A673 (cell line): ENCODE measurements around the gene MAP6. TPM values are rescaled to one million over a fixed set of nuclear protein-coding genes. Genes with fewer than 3 reads are reported as not detected.

ENCODE experiments used
- BruUV-seq: library from RNA; stranded (reverse); fragments of 400-500 nt; replicated peaks from 2 replicates; lab custom pipeline; 2021; lab: Mats Ljungman, UMichigan
- CTCF ChIA-PET: fragments of 300-600 bp; sonication (Branson Sonifier 250); formaldehyde crosslinking; loops from one replicate; lab custom pipeline; 2022; ENCODE audit warnings: antibody characterized with exemption; lab: Charles Lee
- POLR2A ChIA-PET: fragments of 300-600 bp; sonication (Branson Sonifier 250); formaldehyde crosslinking; loops from one replicate; lab custom pipeline; 2022; ENCODE audit warnings: antibody characterized with exemption; ENCODE audit not compliant: low non-redundant PET; lab: Charles Lee
- DNase-seq: peaks from one replicate; pipeline ENCODE4 v3.0.0-alpha.2; 2015; ENCODE audit warnings: low spot score
- H3K27ac ChIP-seq: fragments of 200-600 bp; sonication (generic); 2 replicates; pipeline ENCODE4 v1.5.1; 2016; ENCODE audit warnings: mixed run types, low read depth, mild to moderate bottlenecking, mixed read lengths, antibody characterized with exemption, low read length; ENCODE audit not compliant: poor library complexity, severe bottlenecking
- H3K27me3 ChIP-seq: fragments of 200-600 bp; sonication (generic); replicated peaks from 2 replicates; pipeline ENCODE4 v1.6.1; 2017; ENCODE audit warnings: mixed run types, low read depth, mild to moderate bottlenecking, mixed read lengths, antibody characterized with exemption, low read length; ENCODE audit not compliant: insufficient read depth, poor library complexity
- H3K36me3 ChIP-seq: fragments of 200-600 bp; sonication (generic); 2 replicates; pipeline ENCODE4 v1.6.1; 2016; ENCODE audit warnings: mixed run types, mild to moderate bottlenecking, mixed read lengths, antibody characterized with exemption, low read length; ENCODE audit not compliant: insufficient read depth, poor library complexity, severe bottlenecking
- H3K4me1 ChIP-seq: fragments of 200-600 bp; sonication (generic); 2 replicates; pipeline ENCODE4 v1.6.1; 2017; ENCODE audit warnings: mixed run types, mild to moderate bottlenecking, mixed read lengths, antibody characterized with exemption, low read length; ENCODE audit not compliant: insufficient read depth, poor library complexity, severe bottlenecking
- H3K4me3 ChIP-seq: fragments of 200-600 bp; sonication (generic); 2 replicates; pipeline ENCODE4 v1.5.1; 2016; ENCODE audit warnings: low read depth, mixed run types, mild to moderate bottlenecking, mixed read lengths, low read length; ENCODE audit not compliant: poor library complexity, severe bottlenecking
- H3K9me3 ChIP-seq: fragments of 200-600 bp; sonication (generic); 2 replicates; pipeline ENCODE4 v1.6.1; 2016; ENCODE audit warnings: mixed run types, low read depth, mild to moderate bottlenecking, mixed read lengths, antibody characterized with exemption, low read length; ENCODE audit not compliant: poor library complexity, severe bottlenecking
- EZH2 ChIP-seq: fragments of 200-600 bp; sonication (generic); IDR thresholded peaks from 2 replicates; pipeline ENCODE4 v1.6.1; 2017; ENCODE audit warnings: borderline replicate concordance, low read depth, mild to moderate bottlenecking, mixed read lengths, antibody characterized with exemption, low read length; ENCODE audit not compliant: poor library complexity, severe bottlenecking
- intact Hi-C: fragments of 100-400 bp; cut with micrococcal nuclease; formaldehyde crosslinking; loops from one replicate; pipeline ENCODE4 v1.10.0; 2022; ENCODE audit not compliant: unreplicated experiment
- total RNA-seq: library from RNA; stranded (reverse); gene quantifications from 2 replicates; pipeline ENCODE4 v1.2.3, GENCODE V29; 2021
- TF ChIP-seq, protein P1 (sequence below): fragments of 300-800, 200-600 bp; sonication (generic); conservative IDR thresholded peaks from 2 replicates; pipeline ENCODE4 v1.5.1; 2017; ENCODE audit warnings: low read depth, mild to moderate bottlenecking, antibody characterized with exemption, low read length, moderate library complexity, mixed read lengths

MAP6 gene
- total RNA-seq, 1 experiment from 2014 or later, result not detected

- Histone ChIP-seq H3K27me3 (no peaks in the 10 kb centered on the region), H3K4me1 (peaks cover 20% of the 10 kb centered on the region), H3K27ac (no peak overlapping the region), H3K9me3 (no peaks in the 10 kb centered on the region), H3K36me3 (no peaks in the 10 kb centered on the region), H3K4me3 (no peak overlapping the region)
- TF ChIP-seq EZH2, result no peak
- TF ChIP-seq, protein P1, sequence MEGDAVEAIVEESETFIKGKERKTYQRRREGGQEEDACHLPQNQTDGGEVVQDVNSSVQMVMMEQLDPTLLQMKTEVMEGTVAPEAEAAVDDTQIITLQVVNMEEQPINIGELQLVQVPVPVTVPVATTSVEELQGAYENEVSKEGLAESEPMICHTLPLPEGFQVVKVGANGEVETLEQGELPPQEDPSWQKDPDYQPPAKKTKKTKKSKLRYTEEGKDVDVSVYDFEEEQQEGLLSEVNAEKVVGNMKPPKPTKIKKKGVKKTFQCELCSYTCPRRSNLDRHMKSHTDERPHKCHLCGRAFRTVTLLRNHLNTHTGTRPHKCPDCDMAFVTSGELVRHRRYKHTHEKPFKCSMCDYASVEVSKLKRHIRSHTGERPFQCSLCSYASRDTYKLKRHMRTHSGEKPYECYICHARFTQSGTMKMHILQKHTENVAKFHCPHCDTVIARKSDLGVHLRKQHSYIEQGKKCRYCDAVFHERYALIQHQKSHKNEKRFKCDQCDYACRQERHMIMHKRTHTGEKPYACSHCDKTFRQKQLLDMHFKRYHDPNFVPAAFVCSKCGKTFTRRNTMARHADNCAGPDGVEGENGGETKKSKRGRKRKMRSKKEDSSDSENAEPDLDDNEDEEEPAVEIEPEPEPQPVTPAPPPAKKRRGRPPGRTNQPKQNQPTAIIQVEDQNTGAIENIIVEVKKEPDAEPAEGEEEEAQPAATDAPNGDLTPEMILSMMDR, result no peak
- no TSS peak for BruUV-seq
- DNase-seq, result no peak
- POLR2A ChIA-PET, result no interaction called here
- CTCF ChIA-PET, result no interaction called here
- intact Hi-C loops, result loop anchor here (5.0 kb wide), 1 partner anchor 82 kb away; no protein-coding TSS in a partner anchor
These were observed 89.0 kb downstream of the MAP6 start for GRCh38 chr11:75579841-75580240.

GRCh38 chr11:75578977-75579376, 89.9 kb downstream of the MAP6 start:
- Histone ChIP-seq H3K27ac (no peak overlapping the region), H3K9me3 (no peaks in the 10 kb centered on the region), H3K4me3 (no peak overlapping the region), H3K4me1 (peaks cover 17% of the 10 kb centered on the region), H3K36me3 (peaks cover 2% of the 10 kb centered on the region), H3K27me3 (no peaks in the 10 kb centered on the region)
- POLR2A ChIA-PET, result interaction anchor here (0.9 kb wide), 1 partner anchor 13 kb away, joined by 4 read pairs; no protein-coding TSS in a partner anchor
- intact Hi-C loops, result no loop called here
- TF ChIP-seq, protein P1, result no peak
- no peak for TF ChIP-seq EZH2
- CTCF ChIA-PET, result no interaction called here
- no TSS peak for BruUV-seq
- peak; percentile 39 for DNase-seq

DNA sequence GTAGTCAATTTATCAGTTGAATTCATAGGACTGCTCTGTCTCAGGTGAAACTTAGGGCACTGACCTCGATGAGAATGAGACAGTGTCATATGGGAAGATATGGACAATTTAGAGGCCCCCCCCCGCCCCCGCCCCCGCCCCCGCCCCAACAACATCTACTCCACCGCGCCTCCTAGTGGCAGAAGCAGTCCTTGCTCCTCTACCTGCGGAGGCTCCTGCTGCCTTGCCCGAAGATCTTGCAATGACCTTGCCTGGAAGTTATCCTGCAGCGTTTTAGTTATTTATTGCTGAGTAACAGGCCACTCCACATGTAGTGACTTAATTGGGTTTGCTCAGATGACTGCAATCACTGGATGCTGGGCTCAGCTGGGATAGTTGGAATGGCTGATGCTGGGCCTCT, 91.6 kb downstream of the MAP6 start:
- Histone ChIP-seq H3K36me3 (peaks cover 20% of the 10 kb centered on the region), H3K27ac (no peak overlapping the region), H3K4me1 (peaks cover 2% of the 10 kb centered on the region), H3K27me3 (no peaks in the 10 kb centered on the region), H3K9me3 (no peaks in the 10 kb centered on the region), H3K4me3 (no peak overlapping the region)
- intact Hi-C loops, result loop anchor here (1.0 kb wide), 1 partner anchor 30 kb away; no protein-coding TSS in a partner anchor
- TF ChIP-seq EZH2, result no peak
- TF ChIP-seq, protein P1, result peak; percentile 61
- BruUV-seq, result no TSS peak
- ChIA-PET CTCF (interaction anchor here (0.6 kb wide), 1 partner anchor 37 kb away, joined by 3 read pairs; no protein-coding TSS in a partner anchor), POLR2A (interaction anchor here (0.7 kb wide), 2 partner anchors 162 to 352 kb away, joined by 4 to 7 read pairs; no protein-coding TSS in a partner anchor)
- DNase-seq, result peak; percentile 58
